ENCODE measurements around the gene D2HGDH.
"Not testable (repeated sequence)": the region's sequence is repeated elsewhere in the genome, so short reads cannot be mapped to it uniquely, and the experiment has no call there.

D2HGDH gene

GRCh38 chr2:241751152-241751551, 16.7 kb downstream of the D2HGDH start:
- DNase-seq, result no peak

GRCh38 chr2:241751776-241752175, 17.3 kb downstream of the D2HGDH start:
- no peak for DNase-seq

- DNase-seq, result no peak
These were observed 17.8 kb downstream of the D2HGDH start for GRCh38 chr2:241752253-241752652.

GRCh38 chr2:241752689-241753276, 18.4 kb downstream of the D2HGDH start:
- no peak for DNase-seq

GRCh38 chr2:241753493-241753892, 19.1 kb downstream of the D2HGDH start:
- no peak for DNase-seq

- DNase-seq, result no peak
These were observed 19.6 kb downstream of the D2HGDH start for GRCh38 chr2:241754042-241754441.

GRCh38 chr2:241755166-241755565, 20.7 kb downstream of the D2HGDH start:
- DNase-seq, result no peak

GRCh38 chr2:241755777-241756176, 21.3 kb downstream of the D2HGDH start:
- DNase-seq, result no peak

- no peak for DNase-seq
These were observed 24.8 kb downstream of the D2HGDH start for GRCh38 chr2:241759067-241759807.

GRCh38 chr2:241759893-241760292, 25.5 kb downstream of the D2HGDH start:
- not testable (repeated sequence) for DNase-seq

- DNase-seq, result no peak
These were observed 25.9 kb downstream of the D2HGDH start for GRCh38 chr2:241760301-241760771.

GRCh38 chr2:241762321-241762932, 28.0 kb downstream of the D2HGDH start:
- DNase-seq, result no peak

GRCh38 chr2:241762933-241763369, 28.5 kb downstream of the D2HGDH start:
- no peak for DNase-seq

GRCh38 chr2:241763551-241764274, 29.3 kb downstream of the D2HGDH start:
- no peak for DNase-seq

GRCh38 chr2:241764275-241765241, 30.1 kb downstream of the D2HGDH start:
- DNase-seq, result no peak

GRCh38 chr2:241767464-241768250, 33.2 kb downstream of the D2HGDH start:
- DNase-seq, result no peak

- DNase-seq, result no peak
These were observed 33.9 kb downstream of the D2HGDH start for GRCh38 chr2:241768251-241768711.

GRCh38 chr2:241768850-241769249, 34.4 kb downstream of the D2HGDH start:
- no peak for DNase-seq

- no peak for DNase-seq
These were observed 35.4 kb downstream of the D2HGDH start for GRCh38 chr2:241769819-241770184.

GRCh38 chr2:241770185-241770935, 35.9 kb downstream of the D2HGDH start:
- no peak for DNase-seq

GRCh38 chr2:241770936-241771285, 36.5 kb downstream of the D2HGDH start:
- no peak for DNase-seq

Data from amniotic stem cell (primary cell).